H9 (cell line): Measurements from ENCODE around the gene RNF157. TPM values are rescaled to one million over a fixed set of nuclear protein-coding genes. Genes with fewer than 3 reads are reported as not detected.
A peak's percentile ranks its signal among the peaks of the same experiment; 100 is the strongest.

Source experiments
- DNase-seq: peaks from one replicate; pipeline ENCODE4 v3.0.0-alpha.2; 2017
- H2AFZ ChIP-seq: one replicate; pipeline ENCODE4 v1.6.1; 2013; ENCODE audit warnings: mild to moderate bottlenecking, low read length, control low read depth, moderate library complexity
- H2AK5ac ChIP-seq: 2 replicates; pipeline ENCODE4 v1.6.1; 2013; ENCODE audit warnings: low read length, control low read depth, mixed read lengths; ENCODE audit not compliant: insufficient read length
- H2BK120ac ChIP-seq: one replicate; pipeline ENCODE4 v1.6.1; 2013; ENCODE audit warnings: low read depth, mild to moderate bottlenecking, low read length, control low read depth, inconsistent platforms; ENCODE audit not compliant: poor library complexity, severe bottlenecking
- H2BK12ac ChIP-seq: 2 replicates; pipeline ENCODE4 v1.6.1; 2013; ENCODE audit warnings: low read length, control low read depth, mixed read lengths, low read depth; ENCODE audit not compliant: insufficient read length
- H2BK15ac ChIP-seq: 2 replicates; pipeline ENCODE4 v1.6.1; 2013; ENCODE audit warnings: low read depth, low read length, control low read depth
- H2BK20ac ChIP-seq: one replicate; pipeline ENCODE4 v1.6.1; 2013; ENCODE audit warnings: low read depth, mild to moderate bottlenecking, low read length, control low read depth, inconsistent platforms; ENCODE audit not compliant: poor library complexity, severe bottlenecking
- H2BK5ac ChIP-seq: 2 replicates; pipeline ENCODE4 v1.6.1; 2013; ENCODE audit warnings: low read length, control low read depth, mixed read lengths; ENCODE audit not compliant: insufficient read length
- H3K14ac ChIP-seq: 2 replicates; pipeline ENCODE4 v1.6.1; 2013; ENCODE audit warnings: low read length, control low read depth; ENCODE audit not compliant: insufficient read depth
- H3K18ac ChIP-seq: 2 replicates; pipeline ENCODE4 v1.6.1; 2013; ENCODE audit warnings: low read depth, mild to moderate bottlenecking, mixed read lengths, low read length, control low read depth; ENCODE audit not compliant: insufficient read length
- H3K23ac ChIP-seq: 2 replicates; pipeline ENCODE4 v1.6.1; 2013; ENCODE audit warnings: low read length, control low read depth, mixed read lengths, low read depth; ENCODE audit not compliant: insufficient read length
- H3K23me2 ChIP-seq: 2 replicates; pipeline ENCODE4 v1.6.1; 2013; ENCODE audit warnings: low read depth, mild to moderate bottlenecking, mixed read lengths, low read length, control low read depth; ENCODE audit not compliant: insufficient read length, poor library complexity, severe bottlenecking
- H3K27ac ChIP-seq: 2 replicates; pipeline ENCODE4 v1.5.1; 2013; ENCODE audit warnings: low read length, control low read depth, mixed read lengths, low read depth; ENCODE audit not compliant: insufficient read length
- H3K27me3 ChIP-seq: 2 replicates; pipeline ENCODE4 v1.6.1; 2013; ENCODE audit warnings: low read length, control low read depth, inconsistent platforms; ENCODE audit not compliant: insufficient read depth
- H3K4ac ChIP-seq: 2 replicates; pipeline ENCODE4 v1.6.1; 2013; ENCODE audit warnings: low read depth, mild to moderate bottlenecking, control low read depth, inconsistent platforms, low read length, moderate library complexity
- H3K4me1 ChIP-seq: 2 replicates; pipeline ENCODE4 v1.6.1; 2013; ENCODE audit warnings: low read length, control low read depth, inconsistent platforms; ENCODE audit not compliant: insufficient read depth
- H3K4me2 ChIP-seq: 2 replicates; pipeline ENCODE4 v1.6.1; 2013; ENCODE audit warnings: low read length, control low read depth, mixed read lengths; ENCODE audit not compliant: insufficient read length, insufficient read depth
- H3K56ac ChIP-seq: 2 replicates; pipeline ENCODE4 v1.6.1; 2013; ENCODE audit warnings: low read depth, mild to moderate bottlenecking, mixed read lengths, low read length, control low read depth; ENCODE audit not compliant: insufficient read length
- H3K79me1 ChIP-seq: 2 replicates; pipeline ENCODE4 v1.6.1; 2013; ENCODE audit warnings: low read depth, mild to moderate bottlenecking, moderate library complexity, low read length, control low read depth, inconsistent platforms; ENCODE audit not compliant: insufficient read depth, poor library complexity, severe bottlenecking
- H3K79me2 ChIP-seq: 2 replicates; pipeline ENCODE4 v1.6.1; 2013; ENCODE audit warnings: low read length, control low read depth, inconsistent platforms; ENCODE audit not compliant: insufficient read depth
- H3K9ac ChIP-seq: 2 replicates; pipeline ENCODE4 v1.6.1; 2013; ENCODE audit warnings: low read length, control low read depth, mixed read lengths; ENCODE audit not compliant: insufficient read length; ENCODE audit errors: extremely low read depth
- H3K9me3 ChIP-seq: one replicate; pipeline ENCODE4 v1.6.1; 2013; ENCODE audit warnings: low read depth, low read length, inconsistent platforms; ENCODE audit not compliant: control insufficient read depth
- H3T11ph ChIP-seq: one replicate; pipeline ENCODE4 v1.6.1; 2013; ENCODE audit warnings: mild to moderate bottlenecking, low read length, control low read depth, inconsistent platforms
- H4K20me1 ChIP-seq: one replicate; pipeline ENCODE4 v1.6.1; 2013; ENCODE audit not compliant: control insufficient read depth, insufficient read length, insufficient read depth
- H4K5ac ChIP-seq: 2 replicates; pipeline ENCODE4 v1.6.1; 2013; ENCODE audit warnings: low read depth, mild to moderate bottlenecking, mixed read lengths, low read length, control low read depth; ENCODE audit not compliant: insufficient read length
- H4K8ac ChIP-seq: replicated peaks from 2 replicates; pipeline ENCODE4 v1.6.1; 2013; ENCODE audit warnings: low read length, control low read depth, mixed read lengths, low read depth; ENCODE audit not compliant: insufficient read length
- H4K91ac ChIP-seq: 2 replicates; pipeline ENCODE4 v1.6.1; 2013; ENCODE audit warnings: low read depth, mild to moderate bottlenecking, moderate library complexity, mixed read lengths, low read length, control low read depth; ENCODE audit not compliant: insufficient read length
- H3K27ac Mint-ChIP-seq, 3 experiments: 2 replicates in 2 of 3; 3 replicates in 1 of 3; pipeline ENCODE4 v1.8.0; 2020 to 2021; ENCODE audit warnings: mixed read lengths in 3 of 3, mild to moderate bottlenecking in 1 of 3, moderate library complexity in 1 of 3
- H3K27me3 Mint-ChIP-seq: 2 replicates; pipeline ENCODE4 v1.8.0; 2021; ENCODE audit warnings: low read depth, mild to moderate bottlenecking, moderate library complexity, mixed read lengths
- H3K36me3 Mint-ChIP-seq, 3 experiments: 2 replicates in 2 of 3; 3 replicates in 1 of 3; pipeline ENCODE4 v1.8.0; 2020 to 2021; ENCODE audit warnings: low read depth in 3 of 3, mixed read lengths in 3 of 3; ENCODE audit not compliant: insufficient read depth in 1 of 3
- H3K4me1 Mint-ChIP-seq, 2 experiments: 2 replicates each; pipeline ENCODE4 v1.8.0; 2020; ENCODE audit warnings: mixed read lengths in 2 of 2
- H3K4me3 Mint-ChIP-seq, 2 experiments: 2 replicates in 1 of 2; 3 replicates in 1 of 2; pipeline ENCODE4 v1.8.0; 2020 to 2021; ENCODE audit warnings: mild to moderate bottlenecking in 2 of 2, mixed read lengths in 2 of 2, moderate library complexity in 1 of 2
- H3K9me3 Mint-ChIP-seq, 2 experiments: 2 replicates in 1 of 2; 3 replicates in 1 of 2; pipeline ENCODE4 v1.8.0; 2020; ENCODE audit warnings: mild to moderate bottlenecking in 2 of 2, mixed read lengths in 2 of 2, moderate library complexity in 1 of 2
- CTCF ChIP-seq: fragments of 200-600 bp; sonication (generic); conservative IDR thresholded peaks from 3 replicates; pipeline ENCODE4 v1.8.0; 2021; ENCODE audit warnings: antibody characterized with exemption, mild to moderate bottlenecking
- WGBS: extraction: QIAGEN DNeasy Blood & Tissue Kit; methylation state at CpG from one replicate; pipeline ENCODE4 v1.1.7; 2013; ENCODE audit warnings: missing lambda C conversion rate, low lambda C conversion rate, mixed read lengths; ENCODE audit not compliant: insufficient read length; ENCODE audit errors: extremely low coverage; 5-methylcytosine and 5-hydroxymethylcytosine counted together
- total RNA-seq: library from RNA; stranded (reverse); gene quantifications from 2 replicates; pipeline ENCODE4 v1.2.1, GENCODE V29; 2021

The RNF157 gene
- total RNA-seq, 1 experiment from 2014 or later, result 9.9 TPM

DNA sequence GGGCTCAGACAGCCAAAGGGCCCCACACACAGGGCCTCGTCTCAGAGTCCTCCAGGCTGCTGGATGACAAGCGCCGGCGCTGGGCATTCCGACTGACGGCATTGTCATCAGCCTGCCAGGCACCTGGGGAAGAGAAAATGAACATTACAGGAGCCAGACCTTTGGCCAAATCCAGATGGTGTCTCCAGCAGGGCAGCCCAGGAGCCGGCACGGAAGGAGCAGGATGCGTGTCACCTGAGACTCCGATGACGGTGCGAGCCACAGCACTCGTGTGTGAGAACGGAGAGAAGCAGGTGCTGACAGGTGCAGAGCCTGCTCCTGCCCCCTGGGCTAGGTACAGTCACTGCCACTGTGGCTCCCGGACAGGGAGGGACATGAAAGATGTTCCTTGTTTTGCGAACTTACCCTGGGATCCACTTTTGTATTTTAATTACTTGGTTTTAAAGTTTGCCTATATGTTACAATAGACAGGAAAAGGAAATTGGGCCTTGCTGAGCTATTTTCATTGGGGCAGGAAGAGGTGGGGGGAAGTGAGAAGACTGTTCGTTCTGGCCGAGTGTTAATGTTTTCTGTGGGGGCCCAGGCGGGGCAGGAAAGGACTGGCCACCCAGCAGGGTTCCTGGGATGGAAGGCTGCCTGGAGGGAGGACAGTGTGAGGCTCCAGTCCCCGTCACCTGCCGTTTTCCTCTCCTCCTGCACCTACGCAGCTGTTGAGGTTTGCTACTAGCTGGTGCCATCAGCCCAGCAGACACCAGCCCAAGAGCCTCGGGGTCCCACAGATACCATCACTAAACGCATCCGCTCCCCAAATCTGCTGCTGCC, 94.9 kb downstream of the RNF157 start:
- Histone ChIP-seq H3K9ac (no peak overlapping the region), H3K56ac (no peak overlapping the region), H2AFZ (no peak overlapping the region), H3T11ph (no peak overlapping the region), H3K4me1 (peaks cover 24% of the 10 kb centered on the region), H4K91ac (no peak overlapping the region), H3K18ac (no peak overlapping the region), H4K20me1 (no peaks in the 10 kb centered on the region), H3K4me2 (no peak overlapping the region), H2BK5ac (no peak overlapping the region), H4K5ac (no peak overlapping the region), H3K23me2 (peaks cover 12% of the 10 kb centered on the region), H3K4ac (no peak overlapping the region), H3K9me3 (no peaks in the 10 kb centered on the region), H4K8ac (no peak overlapping the region), H3K79me1 (no peaks in the 10 kb centered on the region), H3K14ac (no peak overlapping the region; the same call in 1 of the 2 replicates), H3K27ac (no peak overlapping the region), H2BK12ac (no peak overlapping the region), H2AK5ac (no peak overlapping the region), H3K27me3 (peaks cover 8% of the 10 kb centered on the region; the same call in 1 of the 2 replicates), H3K79me2 (no peaks in the 10 kb centered on the region), H2BK15ac (no peak overlapping the region), H2BK20ac (no peak overlapping the region), H2BK120ac (no peak overlapping the region), H3K23ac (no peak overlapping the region)
- Mint-ChIP-seq H3K4me3 (no peak overlapping the region), H3K4me1 (peaks cover 44 to 51% of the 10 kb centered on the region in 2 experiments), H3K27ac (no peak overlapping the region; a peak in 1 of 7 replicates), H3K27me3 (peaks cover 56% of the 10 kb centered on the region), H3K36me3 (no peaks in the 10 kb centered on the region), H3K9me3 (peaks cover 0 to 1% of the 10 kb centered on the region in 2 experiments; a peak in 2 of 5 replicates)
- no CpG with 5 or more reads among the region's 25 CpGs for WGBS
- peak; percentile 69 for DNase-seq
- no peak for TF ChIP-seq CTCF
